RPMI7951 (cell line): ENCODE measurements around the gene SSC5D. TPM values are rescaled to one million over a fixed set of nuclear protein-coding genes. Genes with fewer than 3 reads are reported as not detected.

ENCODE experiments used
- DNase-seq: peaks from one replicate; pipeline ENCODE4 v3.0.0-alpha.2; 2012; ENCODE audit warnings: low read depth
- total RNA-seq: library from RNA; depleted of rRNA; stranded (reverse); fragments of >200 nt; shearing (Covaris generic); gene quantifications from 2 replicates; pipeline ENCODE4 v1.2.3, GENCODE V29; 2014; rRNA removed

The SSC5D gene
- total RNA-seq, 1 experiment from 2014 or later = 3.2 TPM

DNA sequence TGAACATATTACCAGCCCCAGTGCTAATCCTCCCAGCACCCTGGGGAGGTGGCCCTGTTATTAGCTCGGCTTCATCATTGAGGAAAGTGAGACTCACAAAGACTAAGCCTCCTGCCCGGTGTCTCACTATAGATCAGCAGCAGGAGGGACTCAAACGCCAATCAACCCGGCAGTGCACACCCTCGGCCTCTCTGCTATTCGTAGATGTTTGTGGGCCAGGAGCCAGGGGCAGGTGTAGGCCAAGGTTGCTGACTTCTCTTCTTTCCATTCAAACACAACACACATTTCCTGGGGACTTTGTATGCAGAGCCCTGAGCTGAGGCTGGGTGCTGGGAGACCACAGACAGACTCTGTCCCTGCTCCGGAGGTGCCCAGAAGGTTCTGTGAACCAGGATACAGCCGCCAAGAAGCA, 66.5 kb downstream of the SSC5D start:
- no peak for DNase-seq

DNA sequence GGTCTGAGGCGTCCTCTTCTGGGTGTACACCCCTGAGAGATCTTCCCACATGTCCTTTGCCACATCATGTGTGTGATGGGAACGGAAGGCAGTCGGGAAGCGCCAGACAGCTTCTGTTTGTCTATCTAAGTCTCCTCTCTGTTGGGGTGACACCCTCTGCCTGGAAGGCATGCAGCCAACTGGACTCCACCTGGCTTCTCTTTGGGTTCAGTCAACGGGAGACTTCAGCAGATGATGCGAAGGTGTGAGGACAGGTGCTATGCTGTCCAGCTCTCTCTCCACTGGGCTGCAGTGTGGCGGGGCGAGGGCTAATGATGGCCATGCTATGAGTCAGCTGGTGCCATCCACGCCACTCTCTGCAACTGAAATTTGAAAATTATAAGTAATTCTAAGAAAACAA, 71.4 kb downstream of the SSC5D start:
- no peak for DNase-seq

DNA sequence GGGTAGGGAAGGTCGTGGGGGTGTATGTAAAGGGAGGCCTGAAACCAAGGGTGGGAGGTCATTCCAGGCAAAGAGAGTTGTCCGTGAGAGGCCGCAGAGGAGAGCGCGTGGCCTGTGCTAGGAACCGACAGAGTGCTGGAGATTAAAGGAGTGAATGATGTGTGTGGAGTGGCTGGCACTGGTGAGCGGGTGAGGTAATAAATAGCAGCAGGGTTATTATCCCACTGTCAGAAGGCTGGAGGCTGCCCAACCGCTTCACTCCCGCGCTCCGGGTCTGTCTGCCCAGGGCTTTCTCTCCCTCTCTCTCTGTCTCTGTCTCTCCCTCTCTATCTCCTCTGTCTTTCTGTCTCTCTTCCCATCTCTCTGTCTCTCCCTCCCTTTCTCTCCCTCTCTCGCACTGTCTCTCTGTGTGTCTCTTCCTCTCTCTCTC, 75.0 kb downstream of the SSC5D start:
- DNase-seq = no peak

DNA sequence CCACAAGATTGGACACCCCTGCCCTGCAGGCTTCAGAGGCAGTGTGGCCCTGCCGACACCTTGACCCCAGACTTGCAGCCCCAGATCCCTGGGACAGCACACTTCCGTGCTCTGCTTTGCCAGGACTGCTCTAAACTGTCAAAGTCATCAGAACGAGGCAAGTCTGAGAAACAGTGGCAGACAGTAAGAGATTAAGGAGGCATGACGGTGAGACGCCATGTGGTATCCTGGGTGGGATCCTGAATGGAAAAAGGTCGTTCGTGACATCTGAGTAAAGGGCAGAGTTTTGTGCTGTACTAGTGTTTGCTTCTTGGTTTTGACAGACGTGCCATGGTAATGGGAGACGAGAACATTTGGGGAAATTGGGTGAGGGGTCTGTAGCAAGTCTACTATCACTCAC, 78.6 kb downstream of the SSC5D start:
- no peak for DNase-seq

DNA sequence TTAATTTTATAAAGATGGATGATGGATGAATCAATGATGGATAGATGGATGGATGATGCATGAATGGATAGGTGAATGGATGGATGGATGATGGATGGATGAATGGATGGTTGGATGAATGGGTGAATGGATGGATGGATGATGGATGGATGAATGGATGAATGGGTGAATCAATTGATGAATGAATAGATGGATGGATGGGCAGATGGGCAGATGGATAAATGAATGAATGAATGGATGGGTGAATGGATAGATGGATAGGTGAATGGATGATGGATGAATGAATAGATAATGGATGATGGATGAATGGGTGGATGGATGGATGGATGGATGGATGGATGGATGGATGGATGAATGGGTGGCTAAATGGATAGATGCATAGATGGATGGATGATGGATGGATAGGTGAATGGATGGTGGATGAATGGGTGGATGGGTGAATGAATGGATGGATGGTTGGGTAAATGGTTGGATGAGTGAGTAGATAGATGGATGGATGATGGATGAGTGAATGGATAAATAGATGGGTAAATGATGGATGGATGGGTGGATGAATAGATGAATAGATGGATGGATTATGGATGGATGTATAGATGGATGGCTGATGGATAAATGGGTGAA, 79.6 kb downstream of the SSC5D start:
- no peak for DNase-seq

Other genes starting within 250 kb of the SSC5D start
- gene PPP6R1, start 229.4 kb upstream of the SSC5D start, total RNA-seq = 19.7 and 28.0 TPM in 2 replicates
- 35.1 and 57.0 TPM in 2 replicates for gene HSPBP1, start 208.3 kb upstream of the SSC5D start, total RNA-seq
- 1.1 and 1.2 TPM in 2 replicates for gene BRSK1, start 204.4 kb upstream of the SSC5D start, total RNA-seq
- gene TMEM150B, start 163.1 kb upstream of the SSC5D start, total RNA-seq = not detected in 2 replicates
- gene KMT5C, start 148.6 kb upstream of the SSC5D start, total RNA-seq = 4.1 and 5.6 TPM in 2 replicates
- gene COX6B2, start 133.7 kb upstream of the SSC5D start, total RNA-seq = 0.10 TPM in 1 of 2 replicates, not detected in the other
- gene GARIN5B, start 125.2 kb upstream of the SSC5D start, total RNA-seq = not detected in 2 replicates
- gene IL11, start 118.0 kb upstream of the SSC5D start, total RNA-seq = 5.6 and 8.4 TPM in 2 replicates
- gene TMEM190, start 111.6 kb upstream of the SSC5D start, total RNA-seq = not detected in 2 replicates
- not detected in 2 replicates for gene TMEM238, start 104.1 kb upstream of the SSC5D start, total RNA-seq
- 457 and 492 TPM in 2 replicates for gene RPL28, start 102.5 kb upstream of the SSC5D start, total RNA-seq
- 250 and 347 TPM in 2 replicates for gene UBE2S, start 80.6 kb upstream of the SSC5D start, total RNA-seq
- gene SHISA7, start 45.1 kb upstream of the SSC5D start, total RNA-seq = 0.12 TPM in 1 of 2 replicates, not detected in the other
- gene ISOC2, start 26.8 kb upstream of the SSC5D start, total RNA-seq = 81.9 and 120 TPM in 2 replicates
- gene C19orf85, start 23.7 kb upstream of the SSC5D start, total RNA-seq = not detected in 2 replicates
- 3.1 and 5.3 TPM in 2 replicates for gene ZNF628, start 11.8 kb upstream of the SSC5D start, total RNA-seq
- gene NAT14, start 3.2 kb upstream of the SSC5D start, total RNA-seq = 18.5 and 25.3 TPM in 2 replicates
- not detected in 2 replicates for gene SBK2, start 48.7 kb downstream of the SSC5D start, total RNA-seq
- 0.24 TPM in 1 of 2 replicates, not detected in the other for gene SBK3, start 57.1 kb downstream of the SSC5D start, total RNA-seq
- gene ZNF579, start 92.4 kb downstream of the SSC5D start, total RNA-seq = 1.3 and 2.4 TPM in 2 replicates
- gene FIZ1, start 111.1 kb downstream of the SSC5D start, total RNA-seq = 2.4 and 3.0 TPM in 2 replicates
- gene ZNF524, start 111.9 kb downstream of the SSC5D start, total RNA-seq = 14.7 and 16.9 TPM in 2 replicates
- 0.12 and 0.68 TPM in 2 replicates for gene ZNF865, start 117.2 kb downstream of the SSC5D start, total RNA-seq
- gene ZNF784, start 136.1 kb downstream of the SSC5D start, total RNA-seq = 1.6 and 2.6 TPM in 2 replicates
- 11.3 and 12.9 TPM in 2 replicates for gene ZNF580, start 152.6 kb downstream of the SSC5D start, total RNA-seq
- 13.5 and 13.7 TPM in 2 replicates for gene ZNF581, start 155.2 kb downstream of the SSC5D start, total RNA-seq
- gene CCDC106, start 159.8 kb downstream of the SSC5D start, total RNA-seq = 3.7 and 5.7 TPM in 2 replicates
- gene U2AF2, start 166.6 kb downstream of the SSC5D start, total RNA-seq = 80.3 and 108 TPM in 2 replicates
- 26.0 and 46.4 TPM in 2 replicates for gene EPN1, start 186.8 kb downstream of the SSC5D start, total RNA-seq
- not detected in 2 replicates for gene NLRP9, start 250.0 kb downstream of the SSC5D start, total RNA-seq